G401.6 (cell line): Measurements from ENCODE around the gene DAPP1.
A peak's percentile ranks its signal among the peaks of the same experiment; 100 is the strongest.
"Not testable (repeated sequence)": the region's sequence is repeated elsewhere in the genome, so short reads cannot be mapped to it uniquely, and the experiment has no call there.

Experiments used
- FAIRE-seq: peaks from 2 replicates; lab custom pipeline; 2012; peaks lifted over from hg19 to GRCh38; lab: Jason Lieb, UNC

Gene DAPP1

GRCh38 chr4:99825272-99825671 is 8.6 kb downstream of the DAPP1 start:
- FAIRE-seq = no peak

- no peak for FAIRE-seq
Observed at GRCh38 chr4:99826016-99826415, 9.4 kb downstream of the DAPP1 start.

- FAIRE-seq = no peak
Observed at GRCh38 chr4:99827454-99827853, 10.8 kb downstream of the DAPP1 start.

- FAIRE-seq = no peak
Observed at GRCh38 chr4:99827857-99828256, 11.2 kb downstream of the DAPP1 start.

- no peak for FAIRE-seq
Observed at GRCh38 chr4:99828477-99828876, 11.8 kb downstream of the DAPP1 start.

- not testable (repeated sequence) for FAIRE-seq
Observed at GRCh38 chr4:99830051-99830450, 13.4 kb downstream of the DAPP1 start.

- no peak for FAIRE-seq
Observed at GRCh38 chr4:99832321-99832720, 15.7 kb downstream of the DAPP1 start.

- FAIRE-seq = peak; percentile 23
Observed at GRCh38 chr4:99832758-99833157, 16.1 kb downstream of the DAPP1 start.

GRCh38 chr4:99833756-99834155 is 17.1 kb downstream of the DAPP1 start:
- no peak for FAIRE-seq

GRCh38 chr4:99834569-99834968 is 17.9 kb downstream of the DAPP1 start:
- no peak for FAIRE-seq

- FAIRE-seq = no peak
Observed at GRCh38 chr4:99835942-99836341, 19.3 kb downstream of the DAPP1 start.

GRCh38 chr4:99838927-99839326 is 22.3 kb downstream of the DAPP1 start:
- FAIRE-seq = no peak

GRCh38 chr4:99841129-99841528 is 24.5 kb downstream of the DAPP1 start:
- no peak for FAIRE-seq

GRCh38 chr4:99843413-99843812 is 26.8 kb downstream of the DAPP1 start:
- FAIRE-seq = no peak

- no peak for FAIRE-seq
Observed at GRCh38 chr4:99844048-99844447, 27.4 kb downstream of the DAPP1 start.

- no peak for FAIRE-seq
Observed at GRCh38 chr4:99845179-99845578, 28.6 kb downstream of the DAPP1 start.

GRCh38 chr4:99845708-99846469 is 29.3 kb downstream of the DAPP1 start:
- no peak for FAIRE-seq

GRCh38 chr4:99846891-99847290 is 30.3 kb downstream of the DAPP1 start:
- FAIRE-seq = no peak

GRCh38 chr4:99847362-99847976 is 30.8 kb downstream of the DAPP1 start:
- FAIRE-seq = no peak

- FAIRE-seq = no peak
Observed at GRCh38 chr4:99848591-99849001, 32.0 kb downstream of the DAPP1 start.

- no peak for FAIRE-seq
Observed at GRCh38 chr4:99852199-99852749, 35.6 kb downstream of the DAPP1 start.

- FAIRE-seq = no peak
Observed at GRCh38 chr4:99853190-99853589, 36.6 kb downstream of the DAPP1 start.

- no peak for FAIRE-seq
Observed at GRCh38 chr4:99853999-99854398, 37.4 kb downstream of the DAPP1 start.

GRCh38 chr4:99855678-99856077 is 39.1 kb downstream of the DAPP1 start:
- no peak for FAIRE-seq
